Measurements from ENCODE around the gene CARD11. TPM values are rescaled to one million over a fixed set of nuclear protein-coding genes. Genes with fewer than 3 reads are reported as not detected.
"Not testable (repeated sequence)": the region's sequence is repeated elsewhere in the genome, so short reads cannot be mapped to it uniquely, and the experiment has no call there.

Gene CARD11
- total RNA-seq, 1 experiment from 2014 or later: 0.57 TPM

DNA sequence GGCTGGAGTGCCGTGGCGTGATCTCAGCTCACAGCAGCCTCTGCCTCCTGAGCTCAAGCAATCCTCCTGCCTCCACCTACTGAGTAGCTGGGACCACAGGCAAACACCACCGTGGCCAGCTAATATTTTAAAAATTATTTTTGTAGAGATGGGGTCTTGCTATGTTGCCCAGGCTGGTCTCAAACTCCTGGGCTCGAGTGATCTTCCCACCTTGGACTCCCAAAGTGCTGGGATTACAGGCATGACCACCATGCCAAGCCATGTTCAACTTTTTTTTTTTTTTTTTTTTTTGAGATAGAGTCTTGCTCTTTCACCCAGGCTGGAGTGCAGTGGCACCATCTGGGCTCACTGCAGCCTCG, 86.3 kb downstream of the CARD11 start:
- H3K79me2 ChIP-seq (ENCODE audit: insufficient read depth, low read length); H3K27me3 ChIP-seq (ENCODE audit: insufficient read depth, low read length); H3K9me3 ChIP-seq (ENCODE audit: control insufficient read depth in 1 of 2, insufficient read depth in 1 of 2, low read depth in 1 of 2, low read length in 2 of 2); BruUV-seq (replicated peaks); H3K27ac ChIP-seq (ENCODE audit: low read depth, low read length); H3K36me3 ChIP-seq (ENCODE audit: control insufficient read depth in 1 of 2, insufficient read depth in 2 of 2, low read length in 2 of 2); H3K9ac ChIP-seq (ENCODE audit: low read length); ATAC-seq; DNase-seq (ENCODE audit: low read depth, low spot score); H3K4me3 ChIP-seq (replicated peaks in 1 of 2; ENCODE audit: low read depth in 1 of 2, low read length in 2 of 2); CTCF ChIA-PET; H2AFZ ChIP-seq (ENCODE audit: low read depth, low read length, poor library complexity, severe bottlenecking); POLR2A ChIA-PET; RAD21 ChIA-PET (ENCODE audit: low non-redundant PET in 1 of 2, low total read pairs in 2 of 2, uncharacterized antibody in 2 of 2, unreplicated experiment in 2 of 2); H3K9me2 ChIP-seq (ENCODE audit: insufficient read depth); intact Hi-C loops (cut with micrococcal nuclease); H4K20me1 ChIP-seq (ENCODE audit: insufficient read depth): not testable (repeated sequence)
- Histone ChIP-seq H3K4me1 (ENCODE audit: control insufficient read depth in 1 of 2, insufficient read depth in 2 of 2, low read length in 2 of 2) (peaks cover 7 to 22% of the 10 kb centered on the region in 2 experiments; a peak in 3 of 4 replicates), H3K4me2 (ENCODE audit: low read length) (peak overlapping the region; percentile 62; the same call in 1 of the 2 replicates)

DNA sequence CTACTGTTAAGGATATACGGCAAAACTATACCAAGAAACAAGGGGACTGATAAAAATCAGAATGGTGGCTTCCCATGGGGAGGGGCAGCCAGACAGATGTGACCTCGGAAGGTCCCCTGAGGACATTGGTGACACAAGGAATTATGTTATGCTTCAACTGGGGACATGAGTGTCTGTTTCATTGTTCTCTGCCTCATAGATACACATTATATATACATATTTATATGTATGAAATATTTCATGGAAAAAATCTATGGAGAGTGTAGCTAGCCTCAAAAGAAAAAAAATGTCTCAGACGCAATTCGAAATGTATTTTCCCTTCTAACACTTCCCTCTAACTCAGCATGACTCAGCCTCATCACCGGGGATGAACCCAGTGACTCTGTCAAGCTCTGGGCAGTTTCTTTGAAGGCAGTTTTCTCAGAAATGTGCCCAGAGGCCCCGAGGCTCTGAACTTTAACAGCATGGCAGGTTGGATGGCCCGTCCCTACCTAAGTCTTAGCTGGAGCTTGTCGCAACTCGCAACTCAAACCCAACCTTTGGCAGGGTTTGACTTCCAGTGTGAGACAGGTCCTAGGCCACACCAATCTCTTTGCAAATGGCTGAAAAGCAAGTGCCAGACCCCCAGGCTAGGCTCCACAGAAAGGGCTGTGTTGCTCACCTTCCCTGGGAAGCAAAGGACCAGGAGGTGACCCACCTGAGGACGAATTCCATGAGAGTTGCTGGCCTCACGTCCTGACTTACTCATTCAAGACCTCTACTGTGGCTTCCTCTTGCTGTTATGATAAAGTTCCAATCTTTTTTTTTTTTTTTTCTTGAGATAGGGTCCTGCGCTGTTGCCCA, 86.9 kb downstream of the CARD11 start:
- Histone ChIP-seq H3K79me2 (ENCODE audit: insufficient read depth, low read length) (no peaks in the 10 kb centered on the region), H3K4me1 (ENCODE audit: control insufficient read depth in 1 of 2, insufficient read depth in 2 of 2, low read length in 2 of 2) (peaks cover 7 to 22% of the 10 kb centered on the region in 2 experiments; a peak in 3 of 4 replicates), H3K4me2 (ENCODE audit: low read length) (peak overlapping the region; percentile 62), H3K9ac (ENCODE audit: low read length) (no peak overlapping the region), H4K20me1 (ENCODE audit: insufficient read depth) (no peaks in the 10 kb centered on the region), H2AFZ (ENCODE audit: low read depth, low read length, poor library complexity, severe bottlenecking) (peak overlapping the region; percentile 96), H3K27me3 (ENCODE audit: insufficient read depth, low read length) (no peaks in the 10 kb centered on the region), H3K9me2 (ENCODE audit: insufficient read depth) (no peaks in the 10 kb centered on the region), H3K27ac (ENCODE audit: low read depth, low read length) (no peak overlapping the region), H3K9me3 (ENCODE audit: control insufficient read depth in 1 of 2, insufficient read depth in 1 of 2, low read depth in 1 of 2, low read length in 2 of 2) (no peaks in the 10 kb centered on the region), H3K4me3 (replicated peaks in 1 of 2; ENCODE audit: low read depth in 1 of 2, low read length in 2 of 2) (0 out of 4 replicates have a peak overlapping the region, but pooled peaks of 1 of the 2 experiments have one; percentile 11), H3K36me3 (ENCODE audit: control insufficient read depth in 1 of 2, insufficient read depth in 2 of 2, low read length in 2 of 2) (no peaks in the 10 kb centered on the region)
- ChIA-PET CTCF (no interaction called here), RAD21 (ENCODE audit: low non-redundant PET in 1 of 2, low total read pairs in 2 of 2, uncharacterized antibody in 2 of 2, unreplicated experiment in 2 of 2) (no interaction called here), POLR2A (no interaction called here)
- TF ChIP-seq ELF1 (IDR thresholded peaks at IDR 0.05; ENCODE audit: borderline replicate concordance, low read depth) (no peak), FOSL1 (IDR thresholded peaks at IDR 0.05; ENCODE audit: low read depth) (peak; percentile 71), SP1 (IDR thresholded peaks at IDR 0.05; ENCODE audit: low read depth) (peak; percentile 48; the same call in 1 of the 2 replicates), YY1 (IDR thresholded peaks at IDR 0.05; ENCODE audit: extremely low read depth, insufficient replicate concordance, low read depth, low read length) (no peak), JUND (IDR thresholded peaks at IDR 0.05) (peak; percentile 53; the same call in 1 of the 2 replicates), TCF7L2 (IDR thresholded peaks at IDR 0.05; ENCODE audit: borderline replicate concordance, extremely low read depth, insufficient read depth, insufficient read length) (no peak), SIN3A (IDR thresholded peaks at IDR 0.05; ENCODE audit: low read depth) (no peak), SRF (IDR thresholded peaks at IDR 0.05; ENCODE audit: low read depth) (no peak), ZNF274 (IDR thresholded peaks at IDR 0.05; ENCODE audit: low read depth, low read length) (no peak)
- TF ChIP-seq, protein P1, sequence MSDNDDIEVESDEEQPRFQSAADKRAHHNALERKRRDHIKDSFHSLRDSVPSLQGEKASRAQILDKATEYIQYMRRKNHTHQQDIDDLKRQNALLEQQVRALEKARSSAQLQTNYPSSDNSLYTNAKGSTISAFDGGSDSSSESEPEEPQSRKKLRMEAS (IDR thresholded peaks at IDR 0.05): peak; percentile 40; the same call in 1 of the 2 replicates
- TF ChIP-seq, protein P2, sequence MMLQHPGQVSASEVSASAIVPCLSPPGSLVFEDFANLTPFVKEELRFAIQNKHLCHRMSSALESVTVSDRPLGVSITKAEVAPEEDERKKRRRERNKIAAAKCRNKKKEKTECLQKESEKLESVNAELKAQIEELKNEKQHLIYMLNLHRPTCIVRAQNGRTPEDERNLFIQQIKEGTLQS (IDR thresholded peaks at IDR 0.05): no peak
- intact Hi-C loops (cut with micrococcal nuclease): no loop called here
- DNase-seq (ENCODE audit: low read depth, low spot score): peak; percentile 15
- BruUV-seq (replicated peaks): no TSS peak
- ATAC-seq: peak; percentile 66
